Activated CD8-positive, alpha-beta memory T cell treated with anti-CD3 and anti-CD28 coated beads, Interleukin-2, amount 50 U/mL, for 48 hours (primary cell): ENCODE results near the gene CHCHD5.
A peak's percentile ranks its signal among the peaks of the same experiment; 100 is the strongest.
"Not testable (repeated sequence)": the region's sequence is repeated elsewhere in the genome, so short reads cannot be mapped to it uniquely, and the experiment has no call there.

Experiments
- DNase-seq: peaks from one replicate; pipeline ENCODE4 v3.0.0-alpha.2; 2020

CHCHD5 gene

DNA sequence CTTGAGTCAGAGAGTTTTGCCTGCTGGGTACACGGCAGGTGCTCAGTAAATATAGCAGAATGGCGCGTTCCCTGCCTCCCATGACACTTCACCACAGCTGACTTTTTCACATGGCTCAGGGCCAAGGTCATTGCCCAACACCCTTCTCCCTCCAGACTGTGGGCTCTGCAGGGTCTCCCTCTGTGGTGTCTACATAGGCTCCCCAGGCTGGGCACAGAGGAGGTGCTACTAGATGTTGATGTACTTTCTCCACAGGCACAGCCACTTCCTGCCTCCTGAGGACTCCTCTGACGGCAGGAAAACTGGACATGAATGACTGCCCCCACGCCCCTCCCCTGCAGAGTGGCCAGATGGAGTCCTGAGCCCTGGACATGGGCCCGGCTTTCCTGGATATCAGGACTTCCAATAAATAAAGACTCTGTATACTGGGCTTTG is 4.2 kb downstream of the CHCHD5 start:
- no peak for DNase-seq

DNA sequence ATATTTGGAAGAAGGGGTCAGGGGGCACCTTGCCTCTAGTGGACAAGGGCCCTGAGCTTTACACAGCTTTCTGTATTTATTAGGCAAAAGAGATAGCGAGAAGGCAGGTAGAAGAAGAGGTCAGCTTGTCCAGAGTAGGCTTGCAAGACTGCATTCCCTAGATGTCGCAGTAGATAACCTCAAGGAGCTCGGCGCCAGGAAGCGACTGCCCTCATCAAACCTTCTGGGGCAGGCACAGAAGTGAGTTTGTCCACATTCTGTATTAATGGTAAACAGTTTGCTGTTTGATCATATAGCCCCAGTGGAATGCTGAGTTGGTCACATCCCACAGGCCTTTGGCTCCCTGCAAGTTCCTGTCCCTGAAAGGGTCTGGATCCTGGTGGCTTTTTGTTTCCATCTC is 7.0 kb downstream of the CHCHD5 start:
- DNase-seq = no peak

DNA sequence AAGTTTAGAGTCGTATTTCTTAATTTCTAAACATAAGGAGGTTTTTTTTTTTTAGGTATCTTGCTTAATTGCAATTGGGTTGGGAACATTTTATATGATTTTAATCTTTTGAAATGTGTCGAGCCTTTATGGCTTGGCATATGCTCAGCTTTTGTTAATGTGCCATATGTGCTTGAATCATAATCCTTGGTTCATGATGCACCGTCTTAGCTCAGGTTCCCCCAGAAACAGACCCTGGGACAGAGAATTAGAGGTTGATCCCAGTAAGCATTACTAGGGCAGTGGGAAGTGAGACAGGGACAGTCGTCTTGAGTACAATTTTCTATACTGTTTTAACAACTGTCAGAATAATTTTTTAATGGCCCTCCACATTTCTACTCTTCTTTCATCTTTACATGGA is 9.3 kb downstream of the CHCHD5 start:
- no peak for DNase-seq

DNA sequence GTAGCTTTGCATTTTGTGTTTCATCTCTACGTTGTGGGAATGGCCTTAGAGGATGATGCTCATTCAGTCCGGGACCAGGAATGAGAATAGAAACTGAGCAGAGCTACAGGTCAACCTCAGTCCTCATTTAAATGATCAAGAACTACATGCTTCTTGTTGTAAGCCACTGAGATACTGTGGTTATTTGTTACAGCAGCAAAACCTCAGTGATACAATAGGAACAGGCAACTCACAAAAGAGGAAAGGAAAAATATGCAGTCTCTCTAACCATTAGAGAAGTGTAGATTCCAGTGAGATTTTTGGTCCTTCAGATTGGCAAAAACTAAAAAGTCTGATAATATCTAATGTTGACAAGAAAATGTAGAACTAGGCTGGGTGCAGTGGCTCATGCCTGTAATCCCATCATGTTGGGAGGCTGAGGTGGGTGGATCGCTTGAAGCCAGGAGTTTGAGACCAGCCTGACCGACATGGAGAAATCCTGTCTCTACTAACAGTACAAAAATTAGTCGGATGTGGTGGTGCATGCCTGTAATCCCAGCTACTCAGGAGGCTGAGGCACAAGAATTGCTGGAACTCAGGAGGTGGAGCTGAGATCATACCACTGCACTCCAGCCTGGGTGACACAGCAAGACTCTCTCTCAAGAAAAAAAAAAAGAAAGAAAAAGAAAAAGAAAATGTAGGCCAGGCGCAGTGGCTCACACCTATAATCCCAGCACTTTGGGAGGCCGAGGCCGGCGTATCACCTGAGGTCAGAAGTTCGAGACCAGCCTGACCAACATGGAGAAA is 13.3 kb downstream of the CHCHD5 start:
- no peak for DNase-seq

DNA sequence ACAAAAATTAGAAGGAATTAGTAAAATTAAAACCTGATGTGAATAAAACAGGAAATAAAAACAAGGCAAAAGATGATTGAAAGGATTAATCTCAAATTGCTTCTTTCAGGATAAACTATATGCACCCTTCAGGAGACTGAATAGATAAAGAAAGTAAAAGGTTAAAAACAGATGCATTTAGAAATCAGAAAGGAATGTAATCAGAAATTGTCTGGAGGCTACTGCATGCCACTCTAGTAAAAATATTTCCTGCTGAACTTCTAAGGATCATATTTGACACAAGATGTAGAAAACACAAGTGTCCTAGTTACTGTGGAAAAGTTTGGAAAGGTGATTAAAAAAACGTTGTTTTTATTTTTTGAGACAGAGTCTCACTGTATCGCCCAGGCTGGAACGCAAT is 16.2 kb downstream of the CHCHD5 start:
- DNase-seq = no peak

DNA sequence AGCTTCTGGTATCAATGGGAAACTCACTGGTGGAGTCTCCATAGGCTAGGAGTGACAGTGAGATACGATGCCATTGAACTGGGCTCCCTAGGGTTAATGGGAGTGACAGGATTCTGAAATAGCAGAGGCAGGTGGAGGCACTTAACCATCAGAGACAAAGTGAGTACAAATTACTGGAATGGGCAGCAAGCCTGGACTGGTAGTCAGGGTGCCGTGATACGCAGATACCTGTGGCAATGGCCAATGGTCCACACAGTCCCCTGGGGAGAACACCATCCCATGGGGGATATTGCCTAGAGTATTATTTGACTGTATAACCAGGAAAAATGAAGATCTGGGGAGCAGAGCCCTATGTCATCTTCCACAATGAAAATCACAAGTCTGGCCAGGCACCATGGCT is 17.3 kb downstream of the CHCHD5 start:
- DNase-seq = no peak

DNA sequence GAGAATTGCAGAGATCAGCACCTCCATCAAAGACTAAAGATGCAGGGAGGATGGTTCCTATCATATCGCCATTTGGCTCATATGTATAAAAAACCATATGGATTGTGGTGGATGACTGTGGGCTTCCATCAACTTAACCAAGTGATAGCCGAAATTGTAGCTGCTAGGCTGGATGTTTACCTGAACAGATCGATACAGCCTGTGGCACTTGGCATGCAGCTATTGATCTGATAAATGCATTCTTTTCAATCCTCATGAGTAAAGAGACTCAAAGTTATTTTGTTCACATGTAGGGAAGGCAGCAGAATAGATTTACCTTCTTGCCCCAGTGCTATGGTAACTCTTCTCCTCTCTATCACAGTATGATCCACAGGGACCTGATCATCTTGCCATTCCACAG is 18.5 kb downstream of the CHCHD5 start:
- no peak for DNase-seq

DNA sequence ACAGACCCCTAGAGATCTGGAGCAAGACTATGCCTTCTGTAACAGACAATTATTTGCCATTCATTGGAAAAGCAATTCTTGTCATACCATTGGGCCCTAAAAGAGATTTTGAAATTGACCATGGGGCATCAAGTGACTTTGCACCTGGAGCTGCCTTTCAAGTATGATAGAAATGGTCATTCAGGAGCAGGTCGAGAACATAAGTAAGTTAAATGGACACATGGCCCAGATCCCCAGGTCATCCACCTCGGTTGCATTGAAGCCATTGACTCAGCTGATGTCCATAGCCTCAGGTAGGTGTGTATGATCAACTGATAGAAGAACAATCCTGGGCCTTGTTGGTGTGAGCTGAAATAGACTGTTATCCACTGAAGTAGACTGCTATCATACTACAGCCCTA is 19.3 kb downstream of the CHCHD5 start:
- DNase-seq = no peak

DNA sequence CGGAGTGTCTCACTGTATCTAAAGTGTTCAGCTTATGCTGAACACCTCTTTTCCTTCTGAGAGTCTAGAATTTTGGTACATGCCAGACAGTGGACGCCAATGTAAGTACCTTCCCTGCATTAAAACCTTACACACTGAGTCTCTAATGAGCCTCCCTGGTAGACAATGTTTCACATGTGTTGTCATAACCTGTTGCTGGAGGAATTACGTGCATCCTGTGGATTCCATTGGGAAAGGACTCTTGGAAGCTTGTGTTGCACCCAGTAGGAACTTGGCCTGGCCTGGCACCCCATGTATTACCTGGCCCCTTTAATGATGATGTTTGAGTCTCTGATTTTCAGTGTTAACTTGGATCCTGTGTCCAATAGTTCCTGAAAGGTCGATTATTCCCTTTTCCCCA is 20.5 kb downstream of the CHCHD5 start:
- DNase-seq = no peak

DNA sequence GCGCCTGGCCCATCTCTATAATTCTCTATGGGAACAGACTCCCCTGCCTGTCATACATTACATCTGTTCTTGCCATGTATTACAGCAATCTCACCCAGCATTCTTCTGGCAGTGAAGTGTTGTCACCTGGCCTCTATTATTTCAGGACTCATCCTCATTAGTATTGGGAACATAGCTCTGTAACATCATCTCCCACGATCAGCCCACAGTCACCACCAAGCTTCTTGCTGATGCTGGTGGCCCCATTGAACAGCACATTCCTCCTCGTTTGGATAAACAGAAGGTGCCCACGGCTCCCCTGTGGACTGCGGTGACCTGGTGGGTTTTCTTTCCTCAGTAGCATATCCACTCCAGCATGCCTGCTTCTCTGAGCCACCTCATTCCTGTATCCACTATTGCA is 21.5 kb downstream of the CHCHD5 start:
- no peak for DNase-seq

DNA sequence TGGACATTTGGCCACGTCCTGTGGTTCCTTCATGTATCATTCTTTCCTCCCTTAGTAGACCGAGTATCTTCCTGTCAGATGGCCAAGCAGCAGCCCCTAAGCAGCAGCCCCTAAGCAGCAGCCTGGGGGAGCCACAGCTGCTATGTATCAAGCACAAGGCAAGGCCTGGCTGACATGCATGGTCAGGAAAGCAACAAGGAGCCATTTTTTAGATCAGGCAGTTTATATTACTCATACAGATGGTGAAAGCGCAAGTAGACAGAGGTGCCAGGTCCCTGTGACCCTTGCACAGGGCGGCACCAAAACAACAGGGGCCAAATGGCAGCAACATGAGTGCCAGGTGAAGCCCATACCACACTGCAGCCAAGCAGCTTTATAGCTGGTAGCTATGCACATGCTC is 22.1 kb downstream of the CHCHD5 start:
- no peak for DNase-seq

DNA sequence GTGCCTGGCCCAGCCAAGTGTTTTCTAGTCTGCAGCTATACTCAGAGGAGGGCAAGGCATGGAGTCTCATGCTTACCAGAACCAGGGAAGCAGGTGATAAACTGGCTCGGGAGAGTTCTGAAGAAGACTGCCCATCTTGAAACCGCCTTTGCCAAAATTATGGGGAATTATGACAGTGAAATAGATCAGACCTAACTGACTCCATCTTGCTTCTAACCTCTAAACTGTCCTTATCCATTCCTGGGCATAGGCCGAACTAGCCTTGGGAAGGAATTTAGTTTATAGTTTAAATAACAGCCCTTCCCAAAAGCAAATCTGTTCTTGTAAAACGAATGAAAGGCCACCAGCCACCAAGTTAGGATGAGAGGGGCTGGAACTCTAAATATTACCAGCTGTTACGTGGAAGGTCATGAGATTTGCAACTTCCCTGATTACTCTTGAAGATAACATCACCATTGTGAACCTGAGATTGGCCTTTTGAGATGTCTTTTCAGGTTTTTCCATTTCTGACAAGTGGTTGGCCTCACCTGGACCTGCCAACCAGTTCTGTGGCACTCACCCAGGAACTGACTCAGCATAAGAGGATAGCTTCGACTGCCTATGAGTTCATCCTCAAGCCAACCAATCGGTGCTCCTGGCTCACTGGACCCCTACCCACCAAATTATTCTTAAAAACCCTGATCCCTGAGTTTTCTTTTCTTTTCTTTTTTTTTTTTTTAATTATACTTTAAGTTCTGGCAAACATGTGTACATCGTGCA is 23.4 kb downstream of the CHCHD5 start:
- DNase-seq = no peak

DNA sequence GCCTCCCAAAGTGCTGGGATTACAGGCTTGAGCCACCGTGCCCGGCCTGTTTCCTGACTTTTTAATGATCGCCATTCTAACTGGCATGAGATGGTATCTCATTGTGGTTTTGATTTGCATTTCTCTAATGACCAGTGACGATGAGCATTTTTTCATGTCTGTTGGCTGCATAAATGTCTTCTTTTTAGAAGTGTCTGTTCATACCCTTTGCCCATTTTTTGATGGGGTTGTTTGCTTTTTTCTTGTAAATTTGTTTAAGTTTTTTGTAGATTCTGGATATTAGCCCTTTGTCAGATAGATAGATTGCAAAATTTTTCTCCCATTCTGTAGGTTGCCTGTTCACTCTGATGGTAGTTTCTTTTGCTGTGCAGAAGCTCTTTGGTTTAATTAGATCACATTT is 24.9 kb downstream of the CHCHD5 start:
- DNase-seq = not testable (repeated sequence)

DNA sequence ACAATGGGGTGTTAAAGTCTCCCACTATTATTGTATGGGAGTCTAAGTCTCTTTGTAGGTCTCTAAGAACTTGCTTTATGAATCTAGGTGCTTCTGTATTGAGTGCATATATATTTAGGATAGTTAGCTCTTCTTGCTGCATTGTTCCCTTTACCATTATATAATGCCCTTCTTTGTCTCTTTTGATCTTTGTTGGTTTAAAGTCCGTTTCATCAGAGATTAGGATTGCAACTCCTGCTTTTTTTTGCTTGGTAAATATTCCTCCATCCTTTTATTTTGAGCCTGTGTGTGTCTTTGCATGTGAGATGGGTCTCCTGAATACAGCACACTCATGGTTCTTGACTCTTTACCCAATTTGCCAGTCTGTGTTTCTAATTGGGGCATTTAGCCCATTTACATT is 27.9 kb downstream of the CHCHD5 start:
- not testable (repeated sequence) for DNase-seq

DNA sequence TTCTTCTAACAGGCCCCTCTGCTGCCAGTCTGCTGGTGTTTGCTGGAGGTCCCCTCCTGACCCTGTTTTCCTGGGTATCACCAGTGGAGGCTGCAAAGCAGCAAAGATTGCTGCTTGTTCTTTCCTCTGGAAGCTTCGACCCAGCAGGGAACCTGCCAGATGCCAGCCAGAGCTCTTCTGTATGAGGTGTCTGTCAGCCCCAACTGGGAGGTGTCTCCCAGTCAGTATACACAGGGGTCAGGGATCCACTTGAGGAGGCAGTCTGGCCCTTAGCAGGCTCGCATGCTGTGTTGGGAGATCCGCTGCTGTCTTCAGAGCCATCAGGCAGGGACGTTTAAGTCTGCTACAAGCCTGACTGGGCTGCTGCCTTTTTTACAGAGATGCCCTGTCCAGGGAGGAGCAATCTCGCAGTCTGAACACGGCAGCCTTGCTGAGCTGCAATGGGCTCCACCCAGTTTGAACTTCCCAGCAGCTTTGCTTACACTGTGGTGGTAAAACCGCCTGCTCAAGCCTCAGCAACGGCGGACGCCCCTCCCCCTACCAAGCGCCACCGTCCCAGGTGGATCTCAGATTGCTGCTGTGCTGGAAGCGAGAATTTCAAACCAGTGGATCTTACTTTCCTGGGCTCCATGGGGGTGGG is 29.9 kb downstream of the CHCHD5 start:
- DNase-seq = no peak

DNA sequence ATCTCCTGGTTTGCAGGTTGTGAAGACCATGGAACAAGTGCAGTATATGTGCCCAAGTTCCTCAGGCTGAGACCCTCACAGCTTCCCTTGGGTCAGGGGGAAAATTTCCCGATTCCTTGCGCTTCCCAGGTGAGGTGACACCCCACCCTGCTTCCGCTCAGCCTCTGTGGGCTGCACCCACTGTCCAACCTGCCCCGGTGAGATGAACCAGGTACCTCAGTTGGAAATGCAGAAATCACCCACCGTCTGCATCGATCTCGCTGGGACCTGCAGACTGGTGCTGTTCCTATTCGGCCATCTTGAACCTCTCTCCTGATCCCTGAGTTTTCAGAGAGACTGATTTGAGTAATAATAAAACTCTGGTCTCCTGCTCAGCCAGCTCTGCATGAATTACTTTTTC is 30.6 kb downstream of the CHCHD5 start:
- DNase-seq = no peak

DNA sequence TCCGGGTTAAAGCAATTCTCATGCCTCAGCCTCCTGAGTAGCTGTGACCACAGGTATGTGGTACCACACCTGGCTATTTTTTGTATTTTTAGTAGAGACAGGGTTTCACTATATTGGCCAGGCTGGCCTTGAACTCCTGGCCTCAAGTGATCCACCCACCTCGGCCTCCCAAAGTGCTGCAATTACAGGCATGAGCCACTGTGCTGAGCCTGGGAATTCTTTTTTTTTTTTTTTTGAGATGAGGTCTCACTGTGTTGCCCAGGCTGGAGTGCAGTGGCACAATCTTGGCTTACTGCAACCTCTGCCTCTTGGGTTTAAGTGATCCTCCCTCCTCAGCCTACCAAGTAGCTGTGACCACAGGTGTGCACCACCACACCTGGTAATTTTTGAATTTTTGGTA is 31.4 kb downstream of the CHCHD5 start:
- DNase-seq = not testable (repeated sequence)

DNA sequence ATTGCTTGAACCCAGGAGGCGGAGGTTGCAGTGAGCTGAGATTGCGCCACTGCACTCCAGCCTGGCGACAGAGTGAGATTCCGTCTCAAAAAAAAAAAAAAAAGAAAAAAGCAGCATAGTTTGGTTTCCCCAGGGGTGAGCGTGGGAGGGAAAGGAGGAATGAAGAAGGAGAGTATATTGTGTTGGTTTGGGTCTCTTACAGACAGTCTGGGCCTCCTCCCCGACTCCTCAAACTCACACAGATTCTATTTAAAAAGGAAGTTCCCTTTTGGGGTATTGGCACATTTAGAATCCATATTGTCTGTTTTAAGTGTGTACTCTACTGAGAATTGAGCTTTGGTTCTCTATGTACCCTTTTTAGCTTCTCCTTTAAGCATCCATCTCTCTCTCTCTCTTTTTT is 34.0 kb downstream of the CHCHD5 start:
- no peak for DNase-seq

DNA sequence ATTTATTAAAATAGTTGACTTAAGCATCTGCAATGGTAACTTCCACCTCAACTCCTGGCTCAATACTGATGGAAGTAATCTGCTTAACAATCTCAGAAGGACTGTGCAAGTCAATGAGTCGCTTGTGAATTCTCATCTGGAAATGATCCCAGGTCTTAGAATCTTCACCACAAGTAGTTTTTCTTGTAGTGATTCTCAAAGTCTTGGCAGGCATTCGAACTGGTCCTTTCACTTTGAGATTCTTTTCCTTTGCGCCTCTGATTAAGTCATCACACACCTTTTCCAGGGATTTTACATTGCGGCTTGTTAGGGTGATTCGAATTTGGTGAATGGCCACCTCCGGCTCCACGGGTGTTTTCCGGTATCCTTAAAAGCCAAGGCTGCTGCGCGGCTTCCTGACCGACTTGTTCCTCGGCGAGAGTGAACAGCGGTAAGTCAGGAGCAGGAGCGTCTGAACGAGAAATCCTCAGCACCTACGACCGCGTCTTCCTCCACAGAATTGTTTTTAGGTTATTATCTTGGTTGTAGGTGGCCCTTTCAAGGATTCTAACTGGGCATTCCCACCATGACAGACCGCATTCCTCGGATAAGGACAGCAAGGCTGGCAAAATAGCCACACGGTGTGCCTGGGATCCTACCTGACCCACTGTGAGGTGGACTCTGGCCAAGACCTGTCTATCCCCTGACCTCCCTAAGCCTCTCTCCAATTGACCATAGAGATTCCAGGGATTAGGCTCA is 37.5 kb downstream of the CHCHD5 start:
- DNase-seq = no peak

DNA sequence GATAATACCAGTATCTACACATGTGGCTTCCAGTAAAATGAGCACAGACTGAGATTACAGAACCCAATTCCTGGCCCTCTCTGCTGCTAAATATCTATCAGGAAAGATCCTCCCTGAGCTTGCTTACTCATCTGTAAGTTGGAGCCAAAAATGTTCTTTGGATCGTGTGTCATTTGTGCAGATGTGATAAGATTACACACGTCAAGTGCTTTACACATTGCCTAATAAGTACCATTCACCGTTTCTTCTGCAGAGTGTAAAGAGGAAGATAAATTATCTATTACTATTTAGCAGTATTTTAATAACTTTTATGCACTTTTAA is 38.1 kb downstream of the CHCHD5 start:
- DNase-seq = no peak

DNA sequence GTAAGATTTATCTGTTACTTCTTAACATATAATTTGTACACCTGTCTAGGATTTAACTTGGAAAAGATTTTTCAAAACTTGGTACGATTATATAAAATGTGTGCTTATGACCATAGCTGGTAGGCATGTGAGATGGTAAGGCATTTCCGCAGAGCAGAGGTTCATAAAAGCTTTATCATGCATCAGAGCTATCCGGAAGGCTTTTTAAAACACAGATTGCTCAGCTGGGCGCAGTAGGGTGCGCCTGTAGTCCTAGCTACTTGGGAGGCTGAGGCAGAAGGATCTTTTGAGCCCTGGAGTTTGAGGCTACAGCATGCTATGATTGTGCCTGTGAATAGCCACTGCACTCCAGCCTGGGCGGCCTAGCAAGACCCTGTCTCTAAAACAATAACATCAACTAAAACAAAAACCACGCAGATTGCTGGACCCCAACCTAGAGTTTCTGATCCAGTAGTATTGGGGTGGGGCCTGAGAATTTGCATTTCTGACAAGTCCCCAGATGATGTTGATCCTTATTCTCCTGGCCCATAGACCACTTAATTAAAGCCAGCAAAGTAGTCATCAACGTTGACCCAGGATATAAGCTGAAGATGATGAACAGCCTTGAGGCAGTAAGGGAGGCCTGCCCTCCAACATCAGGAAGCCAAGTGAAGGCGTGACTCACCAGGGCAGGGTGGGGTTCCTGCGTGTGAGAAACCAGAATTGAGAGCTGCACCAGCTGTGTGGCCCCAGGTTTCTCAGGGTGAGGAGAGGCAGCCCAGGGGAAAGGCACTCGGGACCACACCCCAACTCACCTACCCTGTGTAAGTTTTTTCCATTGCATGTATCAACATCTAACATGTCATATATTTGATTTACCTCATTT is 39.7 kb downstream of the CHCHD5 start:
- peak; percentile 78 for DNase-seq

DNA sequence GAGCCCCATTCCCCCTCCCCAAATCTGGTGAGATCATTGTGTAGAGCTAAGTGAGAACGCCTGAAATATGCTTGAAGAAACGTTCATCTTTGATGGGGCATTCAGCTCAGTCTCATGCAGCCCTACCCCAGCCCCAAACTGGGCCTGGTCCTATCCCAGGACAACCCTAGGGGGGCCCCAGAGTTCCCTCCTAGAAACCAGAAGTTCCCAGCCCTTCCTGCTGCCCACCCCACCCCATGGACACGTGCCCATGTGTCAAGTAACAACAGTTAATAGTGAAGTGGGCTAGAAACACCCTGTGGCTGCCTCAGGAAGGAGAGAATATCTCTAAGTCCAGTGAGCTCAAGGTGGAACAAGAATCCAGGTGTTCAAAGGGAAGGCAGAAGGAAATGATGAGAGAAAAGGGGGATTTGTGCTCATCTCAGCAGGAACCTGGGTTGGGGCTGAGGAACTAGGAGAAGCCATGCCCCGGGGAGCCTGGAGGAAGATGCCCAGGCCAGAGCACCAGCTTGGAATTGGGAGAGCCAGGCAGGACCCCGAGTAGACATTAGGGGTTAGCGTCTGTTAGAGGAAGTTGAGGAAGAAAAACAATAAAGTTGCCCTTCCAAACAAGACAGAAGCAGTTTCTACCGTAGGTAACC is 41.2 kb downstream of the CHCHD5 start:
- DNase-seq = peak; percentile 45
